Hepatocyte (in vitro differentiated cells): ENCODE results near the gene SLC4A3.

ENCODE experiments used
- CTCF ChIP-seq: fragments of 200-600 bp; sonication (generic); IDR thresholded peaks from 2 replicates; pipeline ENCODE4 v1.5.1; 2016; ENCODE audit warnings: antibody characterized with exemption, mild to moderate bottlenecking; ENCODE audit not compliant: poor library complexity
- EZH2 ChIP-seq: fragments of 200-600 bp; sonication (generic); IDR thresholded peaks from 2 replicates; pipeline ENCODE4 v1.6.1; 2016; ENCODE audit warnings: antibody characterized with exemption, mild to moderate bottlenecking, borderline replicate concordance

- TF ChIP-seq CTCF (no peak), EZH2 (no peak)
Observed at GRCh38 chr2:219626540-219626939, 890 bp upstream of the SLC4A3 start.
